ENCODE results near the gene ABCC1. TPM values are rescaled to one million over a fixed set of nuclear protein-coding genes. Genes with fewer than 3 reads are reported as not detected.

The ABCC1 gene
- total RNA-seq, 4 donors from 2014 or later = 17.3 to 105 (median 28.3) TPM

DNA sequence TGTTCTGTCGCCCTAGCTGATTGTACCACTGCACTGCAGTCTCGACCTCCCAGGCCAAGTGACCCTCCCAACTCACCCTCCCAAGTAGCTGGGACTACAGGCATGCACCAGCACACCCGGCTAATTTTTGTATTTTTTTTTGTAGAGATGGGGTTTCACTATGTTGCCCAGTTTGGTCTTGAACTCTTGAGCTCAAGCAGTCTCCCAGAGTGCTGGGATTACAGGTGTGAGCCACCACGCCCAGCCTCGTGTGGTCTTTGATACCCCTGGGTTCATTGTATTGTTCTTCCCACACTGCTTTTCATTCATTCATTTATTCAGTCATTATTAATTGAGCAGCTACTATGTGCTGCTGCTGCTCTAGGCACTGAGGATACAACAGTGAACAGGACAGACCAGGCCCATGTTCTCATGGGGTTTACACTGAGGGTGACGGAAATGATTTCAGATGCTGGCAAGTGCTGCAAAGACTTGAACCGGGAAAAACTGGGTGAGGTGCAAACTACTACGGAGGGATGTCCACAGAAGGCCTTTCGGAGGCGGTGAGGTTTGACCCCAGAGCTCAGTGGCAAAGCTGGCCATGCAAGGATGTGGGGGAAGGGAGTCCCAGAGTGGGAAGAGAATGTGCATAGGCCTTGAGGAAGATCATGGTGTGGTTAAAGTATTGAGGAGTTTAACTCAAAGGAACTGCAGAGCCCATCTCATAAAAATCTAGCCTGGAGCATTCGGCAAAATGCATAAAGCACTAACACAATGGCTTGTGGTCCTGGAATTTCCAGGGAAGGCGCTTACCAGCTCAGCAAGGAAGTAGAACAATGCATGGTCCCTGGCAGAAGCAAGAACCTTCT lies 10.9 kb downstream of the ABCC1 start:
- no peak overlapping the region for H3K4me3 ChIP-seq
- no peaks in the 10 kb centered on the region for H3K9me3 ChIP-seq
- peaks cover 0 to 10% (median 4%) of the 10 kb centered on the region in 4 donors for H3K4me1 ChIP-seq
- no peaks in the 10 kb centered on the region for H3K36me3 ChIP-seq
- no peak for TF ChIP-seq POLR2A (IDR thresholded peaks at IDR 0.05)
- TF ChIP-seq, protein P1, sequence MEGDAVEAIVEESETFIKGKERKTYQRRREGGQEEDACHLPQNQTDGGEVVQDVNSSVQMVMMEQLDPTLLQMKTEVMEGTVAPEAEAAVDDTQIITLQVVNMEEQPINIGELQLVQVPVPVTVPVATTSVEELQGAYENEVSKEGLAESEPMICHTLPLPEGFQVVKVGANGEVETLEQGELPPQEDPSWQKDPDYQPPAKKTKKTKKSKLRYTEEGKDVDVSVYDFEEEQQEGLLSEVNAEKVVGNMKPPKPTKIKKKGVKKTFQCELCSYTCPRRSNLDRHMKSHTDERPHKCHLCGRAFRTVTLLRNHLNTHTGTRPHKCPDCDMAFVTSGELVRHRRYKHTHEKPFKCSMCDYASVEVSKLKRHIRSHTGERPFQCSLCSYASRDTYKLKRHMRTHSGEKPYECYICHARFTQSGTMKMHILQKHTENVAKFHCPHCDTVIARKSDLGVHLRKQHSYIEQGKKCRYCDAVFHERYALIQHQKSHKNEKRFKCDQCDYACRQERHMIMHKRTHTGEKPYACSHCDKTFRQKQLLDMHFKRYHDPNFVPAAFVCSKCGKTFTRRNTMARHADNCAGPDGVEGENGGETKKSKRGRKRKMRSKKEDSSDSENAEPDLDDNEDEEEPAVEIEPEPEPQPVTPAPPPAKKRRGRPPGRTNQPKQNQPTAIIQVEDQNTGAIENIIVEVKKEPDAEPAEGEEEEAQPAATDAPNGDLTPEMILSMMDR (IDR thresholded peaks at IDR 0.05) = no peak
- peak overlapping the region; percentile 41 to 68 (median 46) for H3K27ac ChIP-seq
- H3K27me3 ChIP-seq = no peaks in the 10 kb centered on the region
- no peak for DNase-seq

DNA sequence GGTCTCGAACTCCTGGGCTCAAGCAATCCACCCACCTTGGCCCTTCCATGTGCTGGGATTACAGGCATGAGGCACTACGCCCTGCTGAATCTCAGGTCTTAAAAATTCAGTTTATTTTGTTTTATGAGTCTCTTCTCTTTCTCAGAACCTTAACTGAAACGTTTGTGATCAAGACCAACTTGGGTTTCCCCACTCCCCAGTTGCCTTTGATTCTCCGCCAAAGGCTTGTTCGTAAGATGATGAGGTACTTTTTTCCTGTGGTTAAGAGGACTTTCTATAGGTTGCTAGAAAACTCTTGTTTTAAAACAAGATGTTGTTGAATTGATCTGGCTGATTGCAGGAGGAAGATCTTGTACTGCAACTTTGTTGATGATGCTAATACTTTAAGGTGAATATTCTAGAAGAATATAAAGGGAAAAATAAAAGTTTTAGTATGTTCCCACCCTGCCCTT lies 11.7 kb downstream of the ABCC1 start:
- DNase-seq = peak in 2 of 3 donors; percentile 41 to 67
- Histone ChIP-seq H3K36me3 (no peaks in the 10 kb centered on the region), H3K4me3 (no peak overlapping the region), H3K27ac (peak overlapping the region; percentile 36 to 68 (median 46)), H3K9me3 (no peaks in the 10 kb centered on the region), H3K27me3 (no peaks in the 10 kb centered on the region), H3K4me1 (peaks cover 0 to 10% (median 4%) of the 10 kb centered on the region in 4 donors)
- TF ChIP-seq, protein P1 (IDR thresholded peaks at IDR 0.05) = no peak
- TF ChIP-seq POLR2A (IDR thresholded peaks at IDR 0.05) = no peak

DNA sequence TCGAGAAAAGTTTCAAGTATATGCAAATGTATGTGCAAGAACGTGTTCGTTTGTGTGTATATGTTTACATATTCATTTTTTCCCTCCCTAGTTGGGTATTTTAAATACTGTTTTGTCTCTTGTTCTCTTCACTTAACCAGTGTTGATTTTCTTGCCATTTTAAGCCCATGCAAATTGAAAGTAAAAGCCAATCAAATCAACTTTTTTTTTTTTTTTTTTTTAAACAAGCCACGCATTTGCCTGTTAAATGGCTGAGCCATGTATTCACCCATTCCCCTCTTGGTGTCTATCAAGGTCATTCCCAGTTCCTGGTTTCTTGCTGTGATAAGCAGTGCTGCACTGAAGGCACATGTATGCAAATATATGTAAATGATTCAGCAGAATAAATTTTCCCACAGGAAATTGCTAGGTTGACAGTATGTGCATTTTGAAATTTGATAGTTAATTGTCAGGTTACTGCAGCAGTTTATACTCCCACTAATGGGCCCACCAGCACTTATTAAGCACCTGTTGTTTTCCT lies 12.2 kb downstream of the ABCC1 start:
- Histone ChIP-seq H3K27ac (peak overlapping the region; percentile 36 to 68 (median 46)), H3K36me3 (no peaks in the 10 kb centered on the region), H3K4me1 (peaks cover 0 to 10% (median 4%) of the 10 kb centered on the region in 4 donors), H3K4me3 (no peak overlapping the region), H3K9me3 (no peaks in the 10 kb centered on the region), H3K27me3 (no peaks in the 10 kb centered on the region)
- no peak for DNase-seq
- no peak for TF ChIP-seq POLR2A (IDR thresholded peaks at IDR 0.05)
- TF ChIP-seq, protein P1 (IDR thresholded peaks at IDR 0.05) = no peak

DNA sequence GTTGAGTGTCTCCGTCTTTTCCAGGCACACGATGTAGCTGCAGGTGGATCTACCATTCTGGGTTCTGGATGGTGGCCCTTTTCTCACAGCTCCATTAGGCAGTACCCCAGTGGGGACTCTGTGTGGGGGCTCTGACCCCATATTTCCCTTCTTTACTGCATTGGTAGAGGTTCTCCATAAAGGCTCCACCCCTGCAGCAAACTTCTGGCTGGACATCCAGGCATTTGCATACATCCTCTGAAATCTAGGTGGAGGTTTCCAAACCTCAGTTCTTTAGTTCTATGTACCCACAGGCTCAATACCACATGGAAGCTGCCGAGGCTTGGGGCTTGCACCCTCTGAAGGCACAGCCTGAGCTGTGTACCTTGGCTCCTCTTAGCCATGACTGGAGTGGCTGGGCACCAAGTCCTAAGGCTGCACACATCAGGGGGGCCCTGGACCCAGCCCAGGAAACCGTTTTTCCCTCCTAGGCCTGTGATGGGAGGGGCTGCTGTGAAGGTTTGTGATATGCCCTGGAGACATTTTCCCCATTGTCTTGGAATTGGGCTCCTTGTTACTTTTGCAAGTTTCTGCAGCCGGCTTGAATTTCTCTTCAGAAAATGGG lies 14.0 kb downstream of the ABCC1 start:
- Histone ChIP-seq H3K9me3 (no peaks in the 10 kb centered on the region), H3K27me3 (no peaks in the 10 kb centered on the region), H3K36me3 (no peaks in the 10 kb centered on the region), H3K4me3 (no peak overlapping the region), H3K27ac (no peak overlapping the region), H3K4me1 (peaks cover 0 to 8% (median 3%) of the 10 kb centered on the region in 4 donors)
- DNase-seq = no peak
- TF ChIP-seq POLR2A (IDR thresholded peaks at IDR 0.05) = no peak
- TF ChIP-seq, protein P1 (IDR thresholded peaks at IDR 0.05) = no peak

DNA sequence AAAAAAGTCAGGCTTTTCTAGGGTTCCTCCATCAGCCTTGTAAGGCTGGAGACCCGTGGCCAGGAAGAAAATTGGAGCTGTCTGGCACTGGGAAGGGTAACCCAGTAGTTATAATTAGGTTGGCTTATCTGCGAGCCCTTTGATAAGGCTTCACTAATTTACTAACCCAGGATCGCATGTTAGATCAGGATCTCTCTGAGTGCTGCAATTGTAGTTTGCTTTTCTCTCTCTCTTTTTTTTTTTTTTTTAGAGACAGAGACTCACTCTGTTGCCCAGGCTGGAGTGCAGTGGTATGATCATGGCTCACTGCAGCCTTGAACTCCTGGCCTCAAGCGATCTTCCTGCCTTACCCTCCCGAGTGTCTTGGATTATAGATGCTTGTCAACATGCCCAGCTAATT lies 17.0 kb downstream of the ABCC1 start:
- H3K9me3 ChIP-seq = no peaks in the 10 kb centered on the region
- no peak for TF ChIP-seq POLR2A (IDR thresholded peaks at IDR 0.05)
- TF ChIP-seq, protein P1 (IDR thresholded peaks at IDR 0.05) = no peak
- peaks cover 0 to 8% (median 3%) of the 10 kb centered on the region in 4 donors for H3K4me1 ChIP-seq
- H3K27ac ChIP-seq = no peak overlapping the region
- H3K27me3 ChIP-seq = no peaks in the 10 kb centered on the region
- DNase-seq = no peak
- no peaks in the 10 kb centered on the region for H3K36me3 ChIP-seq
- H3K4me3 ChIP-seq = no peak overlapping the region

Data from Peyer's patch (tissue), 4 donors.